Activated CD4-positive, alpha-beta T cell treated with anti-CD3 and anti-CD28 coated beads, Interleukin-2, amount 50 U/mL, for 16 hours (primary cell): ENCODE results near the gene OR6C6.
"Not testable (repeated sequence)": the region's sequence is repeated elsewhere in the genome, so short reads cannot be mapped to it uniquely, and the experiment has no call there.

Experiments
- DNase-seq: peaks from one replicate; pipeline ENCODE4 v3.0.0-alpha.2; 2020

Gene OR6C6

DNA sequence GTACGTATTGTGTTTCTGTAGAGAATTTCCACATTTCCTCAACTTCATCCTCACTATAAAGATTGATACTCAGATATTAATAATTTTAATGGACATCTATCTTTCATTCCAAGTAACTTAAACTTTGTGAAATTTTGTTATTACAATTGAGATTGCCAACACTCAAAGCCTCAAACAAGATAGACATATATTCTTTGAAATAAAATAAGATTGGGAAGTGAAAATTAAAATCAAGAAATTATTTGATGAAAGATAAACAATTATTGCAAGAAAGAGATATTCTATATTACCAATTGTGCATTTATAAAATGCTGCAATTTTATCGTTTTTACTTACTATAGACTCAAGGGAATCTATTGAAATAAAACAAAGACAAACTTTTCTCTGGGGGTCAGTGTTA lies at the start of gene OR6C6:
Gene OR6C6, minus strand, starts transcription at position 101 of the 400 bp plus-strand sequence. CDS start 1,337 bp downstream, outside the sequence.
- no peak for DNase-seq

DNA sequence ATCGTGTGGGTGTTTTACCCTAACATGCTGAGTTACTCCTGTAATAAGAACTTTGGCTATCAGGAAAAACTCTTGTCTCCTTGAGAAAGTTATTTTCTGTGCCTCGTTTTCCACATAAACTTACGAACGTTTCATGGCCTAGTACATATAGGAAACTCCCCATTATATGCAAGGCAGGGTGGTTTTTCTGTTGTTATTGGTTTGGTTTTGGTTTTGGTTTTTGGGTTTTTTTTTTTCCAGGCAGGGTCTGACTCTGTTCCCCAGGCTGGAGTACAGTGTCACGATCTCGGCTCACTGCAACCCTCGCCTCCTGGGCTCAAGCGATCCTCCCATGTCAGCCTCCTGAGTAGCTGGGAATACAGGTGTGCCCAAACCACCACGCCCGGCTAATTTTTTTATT lies 39.6 kb upstream of the OR6C6 start:
- DNase-seq = no peak

DNA sequence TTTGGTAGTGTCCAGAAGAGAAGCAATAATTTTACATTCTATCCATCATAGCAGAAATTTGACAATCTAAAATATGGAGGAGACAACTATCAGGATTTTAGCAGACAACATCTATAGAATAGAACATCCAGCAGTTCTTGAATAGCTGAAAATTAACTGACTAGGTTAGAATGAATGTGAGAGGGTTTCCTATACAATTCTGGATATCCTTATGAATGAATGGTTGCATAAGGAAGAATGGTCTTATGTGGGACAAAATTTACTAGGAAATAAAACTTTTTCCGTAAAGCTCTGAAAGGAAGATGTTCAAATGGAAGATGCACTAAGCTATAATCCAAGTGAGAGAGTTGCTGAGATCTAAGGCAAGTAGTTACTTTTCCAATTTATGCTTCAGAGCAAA lies 34.1 kb upstream of the OR6C6 start, which contains the start of gene OR6C3:
Gene OR6C3, plus strand, starts transcription at position 301 of the 400 bp plus-strand sequence. CDS start 955 bp downstream, outside the sequence.
- DNase-seq = no peak

DNA sequence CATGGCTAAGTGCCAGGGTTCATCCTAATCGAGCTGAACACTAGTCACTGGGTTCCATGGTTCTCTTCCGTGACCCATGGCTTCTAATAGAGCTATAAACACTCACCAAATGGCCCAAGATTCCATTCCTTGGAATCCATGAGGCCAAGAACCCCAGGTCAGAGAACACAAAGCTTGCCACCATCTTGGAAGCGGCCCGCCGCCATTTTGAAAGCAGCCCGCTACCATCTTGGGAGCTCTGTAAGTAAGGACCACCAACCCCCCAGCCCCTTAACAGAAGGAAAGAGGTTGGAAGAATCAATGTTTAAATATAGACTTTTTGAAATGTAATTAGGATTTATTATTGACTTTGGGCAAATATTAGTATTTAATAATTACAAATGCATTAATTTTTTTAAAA lies 29.4 kb upstream of the OR6C6 start:
- DNase-seq = not testable (repeated sequence)

DNA sequence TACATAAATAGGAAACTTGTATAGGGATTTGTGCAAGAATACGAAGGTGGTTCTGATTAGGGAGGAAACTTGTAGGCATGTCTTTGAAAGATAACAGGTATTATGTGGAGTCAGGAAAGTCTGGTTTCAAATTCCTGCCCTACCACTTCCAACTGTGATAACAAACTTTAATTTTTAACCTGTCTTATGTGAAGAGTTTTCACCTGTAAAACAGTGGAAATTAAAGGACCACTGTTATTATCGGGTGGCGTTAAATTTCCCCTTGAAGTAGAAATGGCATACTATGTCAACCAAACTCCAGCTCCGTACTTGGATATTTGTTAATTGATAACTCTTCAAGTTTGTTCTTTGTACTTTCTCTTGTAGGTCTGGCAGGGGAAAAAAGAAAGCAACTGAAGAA lies 23.8 kb upstream of the OR6C6 start:
- no peak for DNase-seq

DNA sequence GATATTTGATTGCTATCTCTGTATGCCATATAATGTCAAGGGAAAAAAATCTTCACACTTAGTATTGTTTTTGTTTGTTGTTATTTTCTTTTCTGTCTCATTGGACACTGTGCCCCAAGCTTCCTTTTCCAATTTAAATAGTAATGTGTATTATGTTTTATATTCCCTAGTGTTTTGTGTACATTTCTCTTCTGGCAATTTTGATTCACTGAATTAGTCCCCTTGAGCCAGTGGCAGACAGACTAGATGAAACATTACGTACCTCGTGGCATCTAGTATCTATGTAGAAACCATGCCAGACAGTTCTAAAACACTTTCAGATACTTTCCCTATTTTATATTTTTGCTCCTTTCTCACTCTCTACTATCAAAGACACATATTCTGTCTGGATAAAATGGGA lies 17.7 kb upstream of the OR6C6 start, which contains the start of gene OR6C1:
Gene OR6C1, plus strand, starts transcription at position 301 of the 400 bp plus-strand sequence. CDS start 6,257 bp downstream, outside the sequence.
- no peak for DNase-seq

DNA sequence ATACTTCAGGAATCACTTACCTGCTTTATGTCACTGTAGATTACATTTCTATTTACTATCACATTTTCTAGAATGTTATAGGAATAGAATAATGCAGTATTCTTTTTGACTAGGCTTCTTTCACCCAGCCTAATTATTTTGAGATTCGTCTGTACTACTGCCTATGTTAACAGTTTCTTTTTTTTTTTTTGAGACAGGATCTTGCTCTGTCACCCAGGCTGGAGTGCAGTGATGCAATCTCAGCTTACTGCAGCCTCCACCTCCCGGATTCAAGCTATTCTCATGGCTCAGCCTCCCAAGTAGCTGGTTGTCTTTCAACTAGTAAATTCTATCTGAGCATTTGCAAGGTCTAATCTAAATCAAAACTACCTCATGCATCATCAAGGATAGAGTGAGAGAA lies 6.4 kb downstream of the OR6C6 start:
- DNase-seq = no peak

DNA sequence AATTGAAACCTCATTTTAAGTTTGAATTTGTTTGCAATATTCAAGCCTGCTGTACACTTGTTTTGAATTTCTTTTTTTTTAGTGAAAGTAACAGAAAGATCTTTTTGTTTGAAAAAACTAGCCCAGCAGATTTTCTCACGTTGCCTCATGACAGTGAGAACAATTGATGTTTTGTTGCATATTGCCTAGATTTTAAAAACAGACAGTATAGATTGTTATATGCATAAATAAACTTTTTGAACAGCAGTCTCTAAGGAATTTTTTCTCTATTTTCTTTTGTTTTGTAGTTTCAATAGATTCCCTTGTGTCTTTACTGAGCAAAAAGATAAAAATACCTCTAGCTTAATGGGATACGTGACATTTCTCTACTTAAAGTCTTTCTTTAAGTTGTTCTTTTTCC lies 15.4 kb downstream of the OR6C6 start:
- no peak for DNase-seq

DNA sequence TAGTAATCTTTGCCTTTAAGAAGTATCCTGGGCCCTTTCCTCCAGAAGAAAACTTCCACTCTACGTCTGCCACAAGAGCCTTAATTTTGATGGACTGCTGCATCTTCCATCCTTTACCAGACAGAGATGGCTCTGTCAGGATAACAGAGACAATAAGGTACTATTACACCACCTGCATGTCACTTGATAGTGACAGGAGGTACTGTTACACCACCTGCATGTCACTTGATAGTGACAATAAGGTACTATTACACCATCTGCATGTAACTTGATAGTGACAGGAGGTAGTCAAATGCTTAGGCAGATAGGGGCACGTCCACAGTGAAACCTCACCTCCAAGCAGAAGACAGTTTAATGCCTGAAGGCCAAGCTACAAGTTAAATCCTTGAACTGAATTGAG lies 38.1 kb downstream of the OR6C6 start:
- DNase-seq = no peak

DNA sequence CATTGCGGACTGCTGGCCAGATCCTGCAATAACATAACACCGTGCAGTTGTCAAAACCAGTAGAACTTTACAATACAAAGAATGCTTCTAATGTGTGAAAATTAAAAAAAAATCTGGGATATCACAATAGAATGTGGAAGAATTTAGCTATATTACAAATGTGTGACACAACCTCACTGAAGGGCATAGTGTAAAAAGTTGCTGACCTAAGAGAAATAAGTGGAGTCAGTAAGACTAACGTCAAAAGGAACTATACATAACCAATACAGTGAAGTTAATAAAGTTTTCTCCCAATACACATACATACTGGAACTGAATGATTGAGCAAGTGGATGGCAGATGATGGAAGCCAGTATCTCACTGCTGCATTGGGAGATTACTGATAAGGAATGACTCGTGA lies 39.5 kb downstream of the OR6C6 start:
- DNase-seq = no peak

DNA sequence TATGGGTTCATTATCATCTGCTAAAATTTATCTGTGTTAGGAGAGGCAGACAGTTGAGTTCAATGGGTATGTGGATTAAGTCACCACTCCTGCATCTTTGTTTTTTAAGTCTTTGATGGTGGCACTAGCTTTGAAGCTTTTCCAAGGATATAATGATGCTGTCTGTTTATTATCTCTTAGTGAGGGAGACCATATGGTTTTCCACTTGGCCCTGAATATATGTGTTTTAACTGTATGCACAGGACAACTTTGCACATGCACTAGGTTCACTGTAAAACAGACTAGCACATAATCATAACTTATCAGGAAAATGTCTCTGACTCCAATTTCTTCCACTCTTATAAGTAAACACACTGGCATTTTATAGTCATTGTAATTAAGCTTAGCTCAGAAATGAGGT lies 43.1 kb downstream of the OR6C6 start:
- DNase-seq = no peak

DNA sequence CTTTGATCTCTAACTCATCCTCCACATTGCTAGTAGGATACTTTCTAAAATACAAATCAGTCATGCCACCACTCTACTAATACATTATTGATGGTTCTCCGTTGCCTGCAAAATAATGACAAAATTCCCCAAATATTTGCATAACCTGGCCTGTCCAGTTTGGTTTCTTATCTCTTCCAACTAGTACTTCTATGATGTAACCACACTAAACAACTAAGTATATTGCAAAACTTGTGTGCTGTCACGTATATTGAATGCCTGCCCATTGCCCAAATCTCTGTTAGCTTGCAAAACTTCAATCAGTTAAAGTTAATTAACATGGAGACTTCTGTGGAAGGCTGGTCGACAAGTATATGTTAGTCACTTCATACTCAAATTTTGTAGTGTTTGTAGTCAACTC lies 45.4 kb downstream of the OR6C6 start:
- DNase-seq = no peak

DNA sequence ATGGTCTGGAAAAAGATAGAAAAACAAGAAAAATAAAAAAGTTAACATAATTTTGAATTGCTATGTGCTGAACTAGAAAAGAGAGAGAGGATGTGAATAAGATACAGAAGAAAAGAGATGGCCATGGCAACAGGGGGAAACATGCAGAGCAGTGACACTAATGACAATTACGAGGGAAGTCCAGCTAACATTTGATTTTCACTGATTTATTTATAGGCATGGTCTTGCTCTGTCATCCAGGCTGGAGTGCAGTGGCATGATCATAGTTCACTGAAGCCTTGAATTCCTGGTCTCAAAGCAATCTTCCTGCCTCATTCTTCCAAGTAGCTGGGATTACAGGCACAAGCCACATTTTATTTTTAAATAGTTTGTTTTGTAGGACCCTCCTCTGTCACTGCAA lies 50.2 kb downstream of the OR6C6 start:
- no peak for DNase-seq

DNA sequence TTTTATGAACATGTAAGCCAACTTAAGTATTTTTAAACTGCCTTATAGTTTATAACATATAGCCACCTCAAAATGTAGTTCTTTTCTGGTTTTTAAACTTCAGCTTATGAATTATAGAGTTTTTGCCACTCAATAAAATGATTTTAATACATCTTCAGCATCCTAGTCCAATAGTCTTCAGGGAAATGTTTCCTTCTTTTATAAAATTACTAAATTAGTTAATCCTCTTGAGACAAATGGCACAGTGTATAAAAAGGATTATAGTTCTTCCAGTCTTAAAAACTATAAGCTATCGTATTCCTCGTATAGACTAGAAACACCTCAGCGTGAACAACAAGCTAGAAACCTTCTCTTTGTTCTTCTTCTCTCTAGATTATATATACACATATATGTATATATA lies 52.1 kb downstream of the OR6C6 start, which contains the start of gene OR6C74:
Gene OR6C74, plus strand, starts transcription at position 301 of the 400 bp plus-strand sequence. CDS start 2,679 bp downstream, outside the sequence.
- no peak for DNase-seq
